HTR-8/SVneo (cell line): ENCODE data around the gene RGS11.
"Not testable (repeated sequence)": the region's sequence is repeated elsewhere in the genome, so short reads cannot be mapped to it uniquely, and the experiment has no call there.

Experiments used
- DNase-seq: peaks from one replicate; pipeline ENCODE4 v3.0.0; 2011; ENCODE audit warnings: low spot score, mixed read lengths; ENCODE audit not compliant: insufficient read length
- FAIRE-seq: peaks from 2 replicates; lab custom pipeline; 2011; peaks lifted over from hg19 to GRCh38; lab: Jason Lieb, UNC

RGS11 gene

GRCh38 chr16:240559-240958 lies 35.2 kb downstream of the RGS11 start:
- FAIRE-seq = no peak
- no peak for DNase-seq

- no peak for FAIRE-seq
- DNase-seq = no peak
These were observed 35.8 kb downstream of the RGS11 start for GRCh38 chr16:239948-240277.

GRCh38 chr16:234468-235305 lies 41.1 kb downstream of the RGS11 start, which contains the start of gene FAM234A:
TSS of gene FAM234A (plus strand) at chr16:234821. CDS start at chr16:254414, 19,593 bp downstream.
- DNase-seq = peak; percentile 88
- peak; percentile 87 for FAIRE-seq

- DNase-seq = no peak
- FAIRE-seq = no peak
These were observed 44.8 kb downstream of the RGS11 start for GRCh38 chr16:230949-231348.

GRCh38 chr16:230351-230750 lies 45.4 kb downstream of the RGS11 start:
- DNase-seq, FAIRE-seq: not testable (repeated sequence)

- DNase-seq (no peak), FAIRE-seq (no peak)
These were observed 45.9 kb downstream of the RGS11 start for GRCh38 chr16:229731-230281.

GRCh38 chr16:228852-229730 lies 46.7 kb downstream of the RGS11 start, which contains the start of gene LUC7L:
TSS of gene LUC7L (minus strand) at chr16:229449. CDS start at chr16:229339, 110 bp downstream.
- DNase-seq = peak; percentile 92
- FAIRE-seq = peak; percentile 86

- DNase-seq (no peak), FAIRE-seq (no peak)
These were observed 47.4 kb downstream of the RGS11 start for GRCh38 chr16:228151-228851.

GRCh38 chr16:220021-220420 lies 55.7 kb downstream of the RGS11 start:
- FAIRE-seq (no peak), DNase-seq (no peak)
